ENCODE data around the gene PRKAR2B. TPM values are rescaled to one million over a fixed set of nuclear protein-coding genes. Genes with fewer than 3 reads are reported as not detected.

The PRKAR2B gene
- total RNA-seq, 2 donors from 2014 or later = 12.4 to 65.7 TPM

GRCh38 chr7:107026166-107026565 is 18.3 kb upstream of the PRKAR2B start:
- WGBS = 76% methylated on average over 5 of the region's 5 CpGs
- Histone ChIP-seq H3K27me3 (replicated peaks; ENCODE audit: insufficient read depth) (no peaks in the 10 kb centered on the region), H3K9me3 (no peaks in the 10 kb centered on the region), H3K4me1 (replicated peaks) (no peaks in the 10 kb centered on the region), H3K36me3 (no peaks in the 10 kb centered on the region), H3K4me3 (no peak overlapping the region), H3K27ac (no peak overlapping the region)
- no peak for DNase-seq (ENCODE audit: low spot score)
- TF ChIP-seq POLR2A (IDR thresholded peaks at IDR 0.05) (no peak), CTCF (IDR thresholded peaks at IDR 0.05) (no peak), POLR2AphosphoS5 (IDR thresholded peaks at IDR 0.05) (no peak)
- intact Hi-C loops (cut with DNase I) = loop anchor here (10.0 kb wide), 1 partner anchor 61 kb away; no protein-coding TSS in a partner anchor

GRCh38 chr7:107027208-107027607 is 17.3 kb upstream of the PRKAR2B start:
- intact Hi-C loops (cut with DNase I) = loop anchor here (10.0 kb wide), 1 partner anchor 62 kb away; no protein-coding TSS in a partner anchor
- TF ChIP-seq POLR2AphosphoS5 (IDR thresholded peaks at IDR 0.05) = no peak
- TF ChIP-seq CTCF (IDR thresholded peaks at IDR 0.05) = no peak
- TF ChIP-seq POLR2A (IDR thresholded peaks at IDR 0.05) = no peak
- H3K27me3 ChIP-seq (replicated peaks; ENCODE audit: insufficient read depth) = no peaks in the 10 kb centered on the region

GRCh38 chr7:107029061-107029763 is 15.3 kb upstream of the PRKAR2B start:
- Histone ChIP-seq H3K4me3 (no peak overlapping the region), H3K9me3 (no peaks in the 10 kb centered on the region), H3K4me1 (replicated peaks) (no peaks in the 10 kb centered on the region), H3K27me3 (replicated peaks; ENCODE audit: insufficient read depth) (no peaks in the 10 kb centered on the region), H3K36me3 (no peaks in the 10 kb centered on the region), H3K27ac (no peak overlapping the region)
- DNase-seq (ENCODE audit: low spot score) = no peak
- intact Hi-C loops (cut with DNase I) = loop anchor here (10.0 kb wide), 1 partner anchor 64 kb away; no protein-coding TSS in a partner anchor
- no peak for TF ChIP-seq CTCF (IDR thresholded peaks at IDR 0.05)
- no peak for TF ChIP-seq POLR2AphosphoS5 (IDR thresholded peaks at IDR 0.05)
- TF ChIP-seq POLR2A (IDR thresholded peaks at IDR 0.05) = no peak
- 71% methylated on average over 5 of the region's 5 CpGs for WGBS

More at GRCh38 chr7:107027208-107027607, 17.3 kb upstream of the PRKAR2B start:
- DNase-seq (ENCODE audit: low spot score) = no peak
- no peaks in the 10 kb centered on the region for H3K4me1 ChIP-seq (replicated peaks)
- H3K9me3 ChIP-seq = no peaks in the 10 kb centered on the region
- H3K36me3 ChIP-seq = no peaks in the 10 kb centered on the region
- WGBS = 97% methylated on average over 2 of the region's 2 CpGs
- H3K27ac ChIP-seq = no peak overlapping the region
- no peak overlapping the region for H3K4me3 ChIP-seq

- Histone ChIP-seq H3K27ac (no peak overlapping the region), H3K9me3 (no peaks in the 10 kb centered on the region), H3K4me1 (replicated peaks) (no peaks in the 10 kb centered on the region), H3K4me3 (no peak overlapping the region), H3K36me3 (no peaks in the 10 kb centered on the region), H3K27me3 (replicated peaks; ENCODE audit: insufficient read depth) (no peaks in the 10 kb centered on the region)
- WGBS = 27% methylated on average over 4 of the region's 4 CpGs
- DNase-seq (ENCODE audit: low spot score) = no peak
- intact Hi-C loops (cut with DNase I) = loop anchor here (10.0 kb wide), 1 partner anchor 65 kb away; no protein-coding TSS in a partner anchor
- TF ChIP-seq CTCF (IDR thresholded peaks at IDR 0.05) = no peak
- no peak for TF ChIP-seq POLR2A (IDR thresholded peaks at IDR 0.05)
- no peak for TF ChIP-seq POLR2AphosphoS5 (IDR thresholded peaks at IDR 0.05)
Observed at GRCh38 chr7:107029764-107030286, 14.7 kb upstream of the PRKAR2B start.

- Histone ChIP-seq H3K36me3 (no peaks in the 10 kb centered on the region), H3K4me3 (no peak overlapping the region), H3K9me3 (no peaks in the 10 kb centered on the region), H3K4me1 (replicated peaks) (no peaks in the 10 kb centered on the region), H3K27ac (no peak overlapping the region), H3K27me3 (replicated peaks; ENCODE audit: insufficient read depth) (no peaks in the 10 kb centered on the region)
- no peak for DNase-seq (ENCODE audit: low spot score)
- 95% methylated on average over 2 of the region's 2 CpGs for WGBS
- TF ChIP-seq POLR2A (IDR thresholded peaks at IDR 0.05) (no peak), POLR2AphosphoS5 (IDR thresholded peaks at IDR 0.05) (no peak), CTCF (IDR thresholded peaks at IDR 0.05) (no peak)
- intact Hi-C loops (cut with DNase I) = no loop called here
Observed at GRCh38 chr7:107032050-107032449, 12.5 kb upstream of the PRKAR2B start.

Data from prostate gland (tissue), 2 donors.